Memory B cell (primary cell): ENCODE data around the gene CEACAM1.
"Not testable (repeated sequence)": the region's sequence is repeated elsewhere in the genome, so short reads cannot be mapped to it uniquely, and the experiment has no call there.

ENCODE experiments used
- ATAC-seq: fragments of 150-1000 bp; cut with Tn5 transposase; 2 replicates; pipeline ENCODE4 v1.10.0; 2021; ENCODE audit warnings: low read depth, mild to moderate bottlenecking, moderate library complexity
- DNase-seq, 2 donors: peaks; one replicate each; pipeline ENCODE4 v3.0.0; 2022; ENCODE audit warnings: low spot score in 2 of 2
- H3K27ac Mint-ChIP-seq: one replicate; pipeline ENCODE4 v1.8.0; 2022; ENCODE audit warnings: mild to moderate bottlenecking, moderate library complexity, mixed read lengths
- H3K27me3 Mint-ChIP-seq: one replicate; pipeline ENCODE4 v1.8.0; 2022; ENCODE audit warnings: mixed read lengths
- H3K36me3 Mint-ChIP-seq: one replicate; pipeline ENCODE4 v1.8.0; 2022; ENCODE audit warnings: mild to moderate bottlenecking, mixed read lengths
- H3K4me1 Mint-ChIP-seq: one replicate; pipeline ENCODE4 v1.8.0; 2022; ENCODE audit warnings: mixed read lengths
- H3K4me3 Mint-ChIP-seq: one replicate; pipeline ENCODE4 v1.8.0; 2022; ENCODE audit warnings: mild to moderate bottlenecking, moderate library complexity, mixed read lengths
- H3K9me3 Mint-ChIP-seq: one replicate; pipeline ENCODE4 v1.8.0; 2022; ENCODE audit warnings: mixed read lengths

The CEACAM1 gene

DNA sequence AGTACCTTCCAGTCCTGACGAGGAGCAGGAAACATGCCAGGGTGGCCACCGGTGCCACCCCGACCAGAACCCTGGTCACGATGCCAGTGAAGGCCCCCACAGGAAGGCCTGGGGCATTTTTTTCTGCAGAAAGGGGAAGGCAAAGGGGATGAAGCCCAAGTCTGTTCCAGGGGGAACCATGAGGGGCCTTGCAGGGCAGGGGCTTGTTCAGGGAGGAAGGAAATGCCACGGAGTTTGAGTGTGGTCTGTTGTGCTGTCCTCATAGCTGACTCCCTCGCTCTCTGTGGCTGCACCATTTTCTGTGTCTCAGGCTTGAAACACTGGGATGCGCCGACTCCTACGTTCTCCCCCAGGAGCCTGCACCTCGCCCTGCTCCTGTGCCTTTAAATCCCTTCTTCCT lies 27.5 kb upstream of the CEACAM1 start:
- DNase-seq (no peak), ATAC-seq (no peak)
- H3K9me3 Mint-ChIP-seq, result no peaks in the 10 kb centered on the region
- H3K27ac Mint-ChIP-seq, result no peak overlapping the region
- H3K4me3 Mint-ChIP-seq, result no peak overlapping the region
- peaks cover 2% of the 10 kb centered on the region for H3K36me3 Mint-ChIP-seq
- H3K4me1 Mint-ChIP-seq, result peaks cover 10% of the 10 kb centered on the region
- peaks cover 17% of the 10 kb centered on the region for H3K27me3 Mint-ChIP-seq

DNA sequence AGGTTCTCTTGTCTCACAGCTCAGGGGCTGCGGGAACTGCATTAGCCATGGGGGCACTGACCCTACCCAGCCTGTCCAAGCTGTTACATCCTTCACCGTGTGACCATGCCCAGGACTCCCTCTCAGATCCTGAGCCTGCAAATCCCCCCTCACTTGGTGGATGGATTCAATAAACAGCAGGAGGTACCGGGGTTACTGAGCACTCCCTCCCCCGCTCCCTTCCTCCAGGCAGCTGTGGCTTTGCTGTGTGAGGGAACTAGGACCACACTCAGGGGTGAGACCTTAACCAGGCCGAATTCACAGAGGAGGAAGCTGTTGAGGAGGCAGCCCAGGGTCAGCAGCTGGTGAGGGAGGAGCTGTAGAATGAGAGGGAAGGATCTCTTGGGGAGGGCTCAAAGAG lies 27.0 kb upstream of the CEACAM1 start:
- H3K36me3 Mint-ChIP-seq, result peaks cover 2% of the 10 kb centered on the region
- DNase-seq, result no peak
- no peak overlapping the region for H3K27ac Mint-ChIP-seq
- no peaks in the 10 kb centered on the region for H3K9me3 Mint-ChIP-seq
- ATAC-seq, result no peak
- H3K4me3 Mint-ChIP-seq, result no peak overlapping the region
- peaks cover 14% of the 10 kb centered on the region for H3K27me3 Mint-ChIP-seq
- peaks cover 10% of the 10 kb centered on the region for H3K4me1 Mint-ChIP-seq

DNA sequence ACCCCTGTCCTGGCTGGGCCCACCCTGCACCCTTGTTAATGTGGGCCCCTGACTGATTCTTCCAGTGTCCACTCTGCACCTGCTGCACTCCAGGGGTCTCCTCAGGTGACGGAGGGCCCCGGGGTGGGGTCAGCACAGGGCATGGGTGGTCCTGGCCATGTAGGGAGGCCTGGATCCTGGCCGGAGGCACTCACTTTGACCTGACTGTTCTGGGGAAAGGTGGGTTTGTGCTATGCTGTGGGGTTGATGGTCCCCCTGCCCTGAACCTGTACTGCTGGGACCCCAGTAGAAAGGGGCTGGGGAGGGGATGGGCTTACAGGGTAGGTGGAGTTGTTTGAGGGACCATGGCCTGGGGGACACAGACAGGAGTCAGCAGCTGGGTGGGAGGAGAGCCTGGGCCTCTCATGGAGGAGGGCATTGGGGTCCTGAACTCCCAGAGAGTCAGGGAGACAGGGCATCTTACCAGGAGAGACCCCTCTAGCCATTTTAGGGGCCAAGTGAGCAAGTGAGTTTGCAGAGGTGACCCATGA lies 25.8 kb upstream of the CEACAM1 start:
- ATAC-seq, result no peak
- H3K9me3 Mint-ChIP-seq, result peaks cover 2% of the 10 kb centered on the region
- H3K36me3 Mint-ChIP-seq, result peaks cover 2% of the 10 kb centered on the region
- no peak overlapping the region for H3K27ac Mint-ChIP-seq
- H3K27me3 Mint-ChIP-seq, result peaks cover 15% of the 10 kb centered on the region
- H3K4me1 Mint-ChIP-seq, result peaks cover 10% of the 10 kb centered on the region
- H3K4me3 Mint-ChIP-seq, result no peak overlapping the region
- no peak for DNase-seq

DNA sequence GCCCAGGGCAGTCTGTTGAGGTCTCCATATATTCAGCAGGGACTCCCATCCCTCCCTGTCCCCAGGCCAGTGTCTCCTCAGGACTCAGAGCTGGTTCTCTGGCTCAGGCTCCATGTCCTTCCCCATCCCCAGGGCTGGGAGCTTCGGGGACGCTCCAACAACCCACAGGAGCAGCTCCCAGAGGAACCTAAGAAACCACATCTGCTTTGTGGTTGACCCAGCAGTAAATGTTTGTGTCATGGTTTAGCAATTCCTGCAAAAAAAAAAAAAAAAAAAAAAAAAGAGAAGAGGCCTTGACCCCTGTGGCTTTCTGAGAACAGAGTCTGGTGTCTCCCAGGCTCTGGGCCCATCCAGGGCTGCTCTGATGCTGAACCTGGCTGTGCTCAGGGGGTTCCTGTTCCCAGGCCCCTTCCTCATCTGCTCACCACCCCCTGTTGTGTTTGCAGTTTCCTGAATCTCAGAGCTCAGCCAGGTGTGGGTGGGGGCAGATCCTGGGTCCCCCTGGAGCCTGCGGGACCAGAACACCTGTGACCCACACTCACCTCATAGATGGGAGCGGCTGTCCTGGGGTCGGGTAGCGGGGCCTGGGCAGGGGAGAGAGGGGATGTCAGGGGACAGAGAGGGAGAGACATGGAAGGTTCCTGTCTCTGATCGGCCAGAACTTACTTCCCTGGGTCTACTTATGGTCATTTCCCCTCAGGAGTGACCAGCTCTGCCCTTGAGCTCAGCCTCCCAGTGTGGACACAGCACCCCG lies 25.2 kb upstream of the CEACAM1 start:
- peaks cover 13% of the 10 kb centered on the region for H3K27me3 Mint-ChIP-seq
- ATAC-seq, result no peak
- peaks cover 2% of the 10 kb centered on the region for H3K36me3 Mint-ChIP-seq

DNA sequence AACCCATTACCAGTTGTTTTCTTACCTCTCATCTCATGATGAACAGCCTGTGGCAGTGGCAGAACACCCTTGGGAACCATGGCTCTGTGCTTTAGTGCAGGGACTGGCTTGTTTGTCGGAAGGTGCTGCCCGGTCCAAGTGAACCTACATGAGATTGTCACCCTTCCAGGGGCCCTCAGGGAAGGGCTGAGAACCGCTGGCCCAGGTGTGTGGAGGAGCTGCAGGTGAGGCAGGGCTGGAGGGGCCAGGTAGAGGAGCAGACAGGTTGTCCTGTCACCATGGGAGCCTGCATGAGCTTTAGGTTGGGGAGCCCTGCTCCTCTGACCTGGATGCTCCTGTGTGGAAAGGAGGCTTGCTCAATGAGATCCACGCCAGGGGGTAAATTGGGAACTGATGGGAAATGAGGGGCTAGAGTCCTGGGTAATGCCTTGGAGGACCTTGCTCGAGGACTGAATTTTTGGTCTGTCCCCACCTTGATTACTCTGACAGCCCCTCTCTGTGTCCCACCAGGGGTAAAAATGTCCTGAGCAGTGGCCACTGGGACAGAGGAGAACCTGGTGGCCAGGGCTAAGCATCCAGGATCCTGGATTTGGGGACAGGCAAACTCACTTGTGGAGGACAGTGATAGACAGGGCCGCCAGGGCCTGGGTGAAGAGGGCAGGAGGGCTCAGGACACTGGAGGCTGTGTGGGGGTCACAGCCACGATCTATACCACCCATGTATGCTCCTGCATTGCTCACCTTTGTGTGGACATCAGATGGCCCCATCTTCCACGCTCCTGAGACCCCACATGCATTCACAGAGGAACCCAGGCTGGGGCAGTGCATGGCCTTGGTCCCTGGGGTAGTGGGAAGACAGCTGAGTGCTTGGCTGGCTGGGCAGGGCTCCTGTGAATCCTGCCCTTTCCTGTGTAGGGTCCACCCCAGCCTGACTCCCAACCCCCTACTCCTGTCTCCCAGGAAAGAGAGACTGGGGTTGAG lies 24.1 kb upstream of the CEACAM1 start:
- H3K36me3 Mint-ChIP-seq, result peaks cover 2% of the 10 kb centered on the region
- peaks cover 11% of the 10 kb centered on the region for H3K27me3 Mint-ChIP-seq
- no peak overlapping the region for H3K27ac Mint-ChIP-seq
- H3K9me3 Mint-ChIP-seq, result peaks cover 2% of the 10 kb centered on the region
- ATAC-seq, result no peak
- peaks cover 10% of the 10 kb centered on the region for H3K4me1 Mint-ChIP-seq
- H3K4me3 Mint-ChIP-seq, result no peak overlapping the region
- no peak for DNase-seq

More for the DNA sequence above, 25.2 kb upstream of the CEACAM1 start:
- H3K4me3 Mint-ChIP-seq, result no peak overlapping the region
- no peak overlapping the region for H3K27ac Mint-ChIP-seq
- DNase-seq, result no peak
- peaks cover 2% of the 10 kb centered on the region for H3K9me3 Mint-ChIP-seq
- H3K4me1 Mint-ChIP-seq, result peaks cover 10% of the 10 kb centered on the region

DNA sequence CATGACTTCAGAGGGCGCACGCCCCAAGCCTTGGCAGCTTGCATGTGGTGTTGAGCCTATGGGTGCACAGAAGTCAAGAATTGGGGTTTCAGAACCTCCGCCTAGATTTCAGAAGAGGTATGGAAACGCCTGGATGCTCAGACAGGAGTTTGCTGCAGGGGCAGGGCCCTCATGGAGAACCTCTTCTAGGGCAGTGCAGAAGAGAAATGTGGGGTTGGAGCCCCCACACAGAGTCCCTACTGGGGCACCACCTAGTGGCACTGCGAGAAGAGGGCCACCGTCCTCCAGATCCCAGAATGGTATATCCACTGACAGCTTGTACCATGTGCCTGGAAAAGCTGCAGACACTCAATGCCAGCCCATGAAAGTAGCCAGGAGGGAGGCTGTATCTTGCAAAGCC lies 22.2 kb upstream of the CEACAM1 start:
- not testable (repeated sequence) for H3K36me3 Mint-ChIP-seq, H3K9me3 Mint-ChIP-seq, H3K27ac Mint-ChIP-seq, H3K4me3 Mint-ChIP-seq, DNase-seq, ATAC-seq
- peaks cover 17% of the 10 kb centered on the region for H3K27me3 Mint-ChIP-seq
- peaks cover 12% of the 10 kb centered on the region for H3K4me1 Mint-ChIP-seq

DNA sequence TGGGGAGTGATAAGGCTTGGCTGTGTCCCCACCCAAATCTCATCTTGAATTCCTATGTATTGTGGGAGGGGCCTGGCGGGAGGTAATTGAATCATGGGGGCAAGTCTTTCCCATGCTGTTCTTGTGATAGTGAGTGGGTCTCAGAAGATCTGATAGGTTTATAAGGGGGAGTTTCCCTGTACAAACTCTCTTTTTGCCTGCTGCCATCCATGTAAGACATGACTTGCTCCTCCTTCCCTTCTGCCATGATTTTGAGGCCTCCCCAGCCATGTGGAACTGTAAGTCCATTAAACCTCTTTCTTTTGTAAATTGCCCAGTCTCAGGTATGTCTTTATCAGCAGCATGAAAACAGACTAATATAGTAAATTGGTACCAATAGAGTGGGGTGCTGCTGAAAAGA lies 20.8 kb upstream of the CEACAM1 start:
- not testable (repeated sequence) for H3K4me3 Mint-ChIP-seq, H3K9me3 Mint-ChIP-seq, H3K36me3 Mint-ChIP-seq, H3K27ac Mint-ChIP-seq, ATAC-seq, DNase-seq, H3K4me1 Mint-ChIP-seq
- H3K27me3 Mint-ChIP-seq, result peaks cover 17% of the 10 kb centered on the region

DNA sequence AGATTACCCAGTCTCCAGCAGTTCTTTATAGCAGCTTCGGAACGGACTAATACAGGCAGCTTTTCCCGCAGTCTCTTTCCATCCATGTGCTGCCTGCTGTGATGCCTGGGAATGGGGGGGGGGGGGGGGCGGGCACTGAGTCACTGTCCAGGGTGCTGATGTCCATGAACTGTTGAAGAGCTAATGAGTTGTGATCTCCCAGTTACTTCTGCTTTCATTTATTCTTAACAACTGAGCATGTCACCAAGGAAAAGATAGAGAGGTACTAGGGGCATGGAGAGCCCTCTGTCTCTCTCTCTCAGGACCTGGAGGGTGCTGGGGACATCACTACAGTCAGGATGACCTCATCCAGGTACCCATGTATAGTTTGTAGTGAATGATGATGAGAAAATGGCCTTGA lies 20.3 kb upstream of the CEACAM1 start:
- no peak overlapping the region for H3K27ac Mint-ChIP-seq
- H3K27me3 Mint-ChIP-seq, result peaks cover 17% of the 10 kb centered on the region
- peaks cover 2% of the 10 kb centered on the region for H3K36me3 Mint-ChIP-seq
- no peak overlapping the region for H3K4me3 Mint-ChIP-seq
- peaks cover 3% of the 10 kb centered on the region for H3K9me3 Mint-ChIP-seq
- DNase-seq, result no peak
- peaks cover 3% of the 10 kb centered on the region for H3K4me1 Mint-ChIP-seq
- ATAC-seq, result no peak

DNA sequence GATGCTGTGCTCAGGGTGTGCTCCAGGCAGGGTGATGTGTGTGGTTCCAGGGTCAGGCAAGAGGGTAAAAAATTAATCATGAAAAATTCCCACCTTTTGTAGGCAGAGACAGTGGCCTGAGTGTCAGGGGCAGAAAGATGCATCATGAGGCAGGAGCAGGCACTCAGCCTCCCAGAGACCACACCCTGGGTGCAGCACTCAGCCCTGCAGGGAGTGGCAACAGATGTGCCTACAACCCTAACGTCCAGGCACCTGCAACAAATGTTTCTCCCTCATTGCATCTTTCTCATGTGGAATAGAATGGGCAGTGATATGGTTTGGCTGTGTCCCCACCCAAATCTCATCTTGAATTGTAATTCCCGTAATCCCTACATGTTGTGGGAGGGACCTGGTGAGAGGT lies 19.6 kb upstream of the CEACAM1 start:
- H3K9me3 Mint-ChIP-seq, result peaks cover 3% of the 10 kb centered on the region
- H3K4me1 Mint-ChIP-seq, result peaks cover 2% of the 10 kb centered on the region
- no peak overlapping the region for H3K27ac Mint-ChIP-seq
- no peak for DNase-seq
- peaks cover 2% of the 10 kb centered on the region for H3K36me3 Mint-ChIP-seq
- peaks cover 17% of the 10 kb centered on the region for H3K27me3 Mint-ChIP-seq
- ATAC-seq, result no peak
- H3K4me3 Mint-ChIP-seq, result no peak overlapping the region

DNA sequence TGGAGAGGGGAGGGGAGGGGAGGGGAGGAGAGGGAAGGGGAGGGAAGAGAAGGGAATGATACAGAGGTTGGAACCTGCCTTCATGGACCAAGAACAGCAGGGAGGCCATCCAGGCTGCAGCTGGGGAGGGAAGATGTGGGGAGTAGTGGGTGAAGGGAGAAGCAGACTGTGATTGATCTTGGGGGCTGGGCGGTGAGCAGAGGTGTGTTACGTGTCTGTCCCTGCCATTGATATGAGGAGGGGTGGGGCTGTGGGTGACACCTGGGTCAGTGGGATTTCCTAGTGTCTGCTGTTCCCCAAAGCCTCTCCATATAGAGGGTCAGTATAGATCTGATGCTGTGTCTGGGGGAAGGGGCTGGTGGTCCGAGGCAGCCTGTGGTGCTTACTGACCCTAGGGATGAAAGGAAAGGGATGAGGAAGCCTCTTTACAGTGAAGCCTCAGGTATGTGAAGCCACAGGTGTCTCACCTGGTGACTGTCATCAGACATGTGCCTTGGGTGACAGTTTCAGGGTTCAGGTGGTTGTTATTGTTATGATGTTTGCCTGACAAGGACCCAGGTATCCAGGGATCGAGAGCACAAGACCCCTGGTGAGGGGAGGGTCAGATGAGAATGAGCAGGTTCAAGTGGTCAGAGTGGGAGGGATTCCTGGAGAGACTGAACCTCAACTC lies 18.7 kb upstream of the CEACAM1 start:
- peaks cover 2% of the 10 kb centered on the region for H3K4me1 Mint-ChIP-seq
- no peak overlapping the region for H3K4me3 Mint-ChIP-seq
- H3K36me3 Mint-ChIP-seq, result peaks cover 2% of the 10 kb centered on the region
- H3K27me3 Mint-ChIP-seq, result peaks cover 15% of the 10 kb centered on the region
- peaks cover 3% of the 10 kb centered on the region for H3K9me3 Mint-ChIP-seq
- no peak for DNase-seq
- no peak overlapping the region for H3K27ac Mint-ChIP-seq
- no peak for ATAC-seq

DNA sequence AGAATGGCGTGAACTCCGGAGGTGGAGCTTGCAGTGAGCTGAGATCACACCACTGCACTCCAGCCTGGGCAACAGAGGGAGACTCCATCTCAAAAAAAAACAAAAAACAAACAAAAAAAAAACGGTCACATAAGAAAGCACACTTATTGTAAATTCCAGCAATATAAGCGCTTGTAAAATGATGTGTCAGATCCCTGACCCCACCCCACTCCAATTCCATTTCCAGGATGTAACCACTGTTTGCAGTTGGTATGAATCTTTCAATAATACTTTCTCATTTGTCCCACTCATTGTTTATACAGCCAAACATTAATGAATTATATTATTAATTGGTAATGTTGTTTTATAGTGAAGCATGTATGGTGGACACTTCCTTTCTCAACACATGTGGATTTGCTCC lies 15.9 kb upstream of the CEACAM1 start:
- peaks cover 14% of the 10 kb centered on the region for H3K27me3 Mint-ChIP-seq
- ATAC-seq, result no peak
- H3K36me3 Mint-ChIP-seq, result no peaks in the 10 kb centered on the region
- no peak overlapping the region for H3K4me3 Mint-ChIP-seq
- DNase-seq, result no peak
- peaks cover 1% of the 10 kb centered on the region for H3K9me3 Mint-ChIP-seq
- peaks cover 2% of the 10 kb centered on the region for H3K4me1 Mint-ChIP-seq
- H3K27ac Mint-ChIP-seq, result no peak overlapping the region

DNA sequence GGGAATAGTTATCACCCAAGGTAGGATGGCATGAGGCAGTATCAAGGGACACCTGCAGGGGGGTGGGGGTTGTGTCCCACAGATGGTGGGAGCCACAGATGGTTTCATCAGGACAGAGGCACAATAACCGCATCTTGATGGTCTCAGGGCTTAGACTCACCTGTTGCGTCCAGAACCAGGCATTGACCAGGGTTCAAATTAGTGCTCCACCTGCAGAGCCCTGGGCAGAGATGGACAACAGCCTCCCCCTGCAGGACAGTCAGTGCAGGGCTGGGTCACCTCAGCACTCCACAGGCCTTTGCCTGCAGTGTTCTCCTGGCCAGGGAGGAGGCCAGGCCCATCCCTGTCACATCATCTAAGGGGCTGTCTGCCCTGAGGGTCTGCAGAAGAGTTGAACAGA lies 14.5 kb upstream of the CEACAM1 start:
- no peaks in the 10 kb centered on the region for H3K36me3 Mint-ChIP-seq
- no peak for DNase-seq
- H3K27ac Mint-ChIP-seq, result no peak overlapping the region
- H3K4me1 Mint-ChIP-seq, result peaks cover 2% of the 10 kb centered on the region
- ATAC-seq, result no peak
- peaks cover 14% of the 10 kb centered on the region for H3K27me3 Mint-ChIP-seq
- no peak overlapping the region for H3K4me3 Mint-ChIP-seq
- peaks cover 1% of the 10 kb centered on the region for H3K9me3 Mint-ChIP-seq

DNA sequence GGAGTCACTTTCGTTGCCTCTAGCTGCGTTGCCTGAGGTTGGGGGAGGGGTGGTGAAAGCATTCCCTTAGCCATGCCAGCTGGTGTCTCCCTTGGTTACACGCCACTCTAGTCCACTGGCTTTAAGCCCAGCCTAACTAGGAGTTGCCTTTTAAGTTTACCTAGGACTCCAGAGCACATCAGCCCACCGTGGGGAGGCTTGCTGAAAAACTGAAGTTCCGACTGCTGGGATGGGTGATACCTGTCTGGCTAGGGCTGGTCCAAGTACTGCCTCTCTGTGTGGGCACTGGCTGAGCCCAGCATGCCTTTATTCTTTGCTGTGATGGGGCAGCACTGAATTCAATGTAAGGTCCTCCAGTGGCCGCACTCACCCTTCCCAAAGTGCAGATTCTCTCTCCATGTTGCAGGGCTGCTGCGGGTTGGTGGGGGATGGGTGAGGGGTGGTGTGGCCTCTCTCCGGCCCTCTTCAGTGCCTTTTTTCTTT lies 11.8 kb upstream of the CEACAM1 start:
- Mint-ChIP-seq H3K9me3 (no peaks in the 10 kb centered on the region), H3K36me3 (no peaks in the 10 kb centered on the region), H3K27me3 (no peaks in the 10 kb centered on the region), H3K4me3 (no peak overlapping the region), H3K27ac (no peak overlapping the region), H3K4me1 (no peaks in the 10 kb centered on the region)
- DNase-seq, result no peak
- ATAC-seq, result no peak
